Bronchial epithelial cell (primary cell): ENCODE measurements around the gene MAP1A. TPM values are rescaled to one million over a fixed set of nuclear protein-coding genes. Genes with fewer than 3 reads are reported as not detected.
A peak's percentile ranks its signal among the peaks of the same experiment; 100 is the strongest.
"Not testable (repeated sequence)": the region's sequence is repeated elsewhere in the genome, so short reads cannot be mapped to it uniquely, and the experiment has no call there.

Experiments
- DNase-seq: peaks from one replicate; pipeline ENCODE4 v3.0.0-alpha.2; 2010; ENCODE audit warnings: low read depth
- FAIRE-seq: peaks from 2 replicates; lab custom pipeline; 2011; peaks lifted over from hg19 to GRCh38; lab: Jason Lieb, UNC
- H3K27me3 ChIP-seq: 2 replicates; pipeline ENCODE4 v1.5.1; 2011; ENCODE audit warnings: low read length; ENCODE audit not compliant: control insufficient read depth, insufficient read depth
- H3K36me3 ChIP-seq: 2 replicates; pipeline ENCODE4 v1.5.1; 2011; ENCODE audit warnings: low read length; ENCODE audit not compliant: control insufficient read depth, insufficient read depth
- H3K4me3 ChIP-seq: 2 replicates; pipeline ENCODE4 v1.5.1; 2011; ENCODE audit warnings: mild to moderate bottlenecking, low read depth, low read length, control low read depth
- total RNA-seq: library from RNA; depleted of rRNA; stranded (reverse); fragments of >200 nt; gene quantifications from 2 replicates; pipeline ENCODE4 v1.2.1, GENCODE V29; 2014
- TF ChIP-seq, protein P1 (sequence below): IDR thresholded peaks from 2 replicates; pipeline ENCODE4 v1.5.1; 2011; ENCODE audit warnings: mild to moderate bottlenecking, moderate library complexity, low read length, control low read depth, inconsistent platforms; ENCODE audit not compliant: insufficient read depth, severe bottlenecking

MAP1A gene
- total RNA-seq, 1 donor from 2014 or later: 0.26 TPM

DNA sequence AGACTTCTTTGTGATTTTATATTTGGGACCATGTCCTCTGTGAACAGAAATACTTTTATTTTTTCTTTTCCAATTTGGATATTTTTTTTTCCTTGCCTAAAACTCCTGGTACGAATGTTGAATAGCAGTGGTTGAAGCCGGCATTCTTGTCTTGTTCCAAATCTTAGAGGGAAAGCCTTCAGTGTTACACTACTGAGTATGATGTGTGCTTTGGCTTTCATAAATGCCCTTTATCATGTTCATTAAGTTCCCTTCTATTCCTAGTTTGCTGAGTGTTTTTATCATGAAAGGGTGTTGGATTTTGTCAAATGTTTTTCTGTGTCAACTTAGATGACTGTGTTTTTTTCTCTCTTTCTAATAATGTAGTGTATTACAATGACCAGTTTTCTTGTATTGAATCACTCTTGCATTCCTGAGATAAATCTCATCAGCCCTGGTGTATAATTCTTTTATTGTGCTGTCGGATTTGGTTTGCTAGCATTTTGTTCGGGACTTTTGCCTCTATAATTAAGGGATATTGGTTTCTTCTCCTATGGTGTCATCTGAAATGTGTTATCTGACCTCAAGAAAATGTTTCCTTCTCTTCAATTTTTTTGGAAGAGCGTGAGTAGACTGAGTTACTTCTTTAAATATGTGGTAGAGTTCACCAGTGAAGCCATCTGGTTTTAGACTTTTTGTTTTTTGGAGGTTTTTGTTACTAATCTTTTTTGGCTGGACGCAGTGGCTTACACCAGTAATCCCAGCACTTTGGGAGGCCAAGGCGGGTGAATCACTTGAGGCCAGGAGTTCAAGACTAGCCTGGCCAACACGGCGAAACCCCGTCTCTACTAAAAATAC lies 33.3 kb downstream of the MAP1A start:
- peaks cover 1% of the 10 kb centered on the region for H3K36me3 ChIP-seq
- H3K4me3 ChIP-seq: no peak overlapping the region
- peak; percentile 2 for DNase-seq
- FAIRE-seq: no peak
- H3K27me3 ChIP-seq: no peaks in the 10 kb centered on the region
- TF ChIP-seq, protein P1, sequence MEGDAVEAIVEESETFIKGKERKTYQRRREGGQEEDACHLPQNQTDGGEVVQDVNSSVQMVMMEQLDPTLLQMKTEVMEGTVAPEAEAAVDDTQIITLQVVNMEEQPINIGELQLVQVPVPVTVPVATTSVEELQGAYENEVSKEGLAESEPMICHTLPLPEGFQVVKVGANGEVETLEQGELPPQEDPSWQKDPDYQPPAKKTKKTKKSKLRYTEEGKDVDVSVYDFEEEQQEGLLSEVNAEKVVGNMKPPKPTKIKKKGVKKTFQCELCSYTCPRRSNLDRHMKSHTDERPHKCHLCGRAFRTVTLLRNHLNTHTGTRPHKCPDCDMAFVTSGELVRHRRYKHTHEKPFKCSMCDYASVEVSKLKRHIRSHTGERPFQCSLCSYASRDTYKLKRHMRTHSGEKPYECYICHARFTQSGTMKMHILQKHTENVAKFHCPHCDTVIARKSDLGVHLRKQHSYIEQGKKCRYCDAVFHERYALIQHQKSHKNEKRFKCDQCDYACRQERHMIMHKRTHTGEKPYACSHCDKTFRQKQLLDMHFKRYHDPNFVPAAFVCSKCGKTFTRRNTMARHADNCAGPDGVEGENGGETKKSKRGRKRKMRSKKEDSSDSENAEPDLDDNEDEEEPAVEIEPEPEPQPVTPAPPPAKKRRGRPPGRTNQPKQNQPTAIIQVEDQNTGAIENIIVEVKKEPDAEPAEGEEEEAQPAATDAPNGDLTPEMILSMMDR: no peak

DNA sequence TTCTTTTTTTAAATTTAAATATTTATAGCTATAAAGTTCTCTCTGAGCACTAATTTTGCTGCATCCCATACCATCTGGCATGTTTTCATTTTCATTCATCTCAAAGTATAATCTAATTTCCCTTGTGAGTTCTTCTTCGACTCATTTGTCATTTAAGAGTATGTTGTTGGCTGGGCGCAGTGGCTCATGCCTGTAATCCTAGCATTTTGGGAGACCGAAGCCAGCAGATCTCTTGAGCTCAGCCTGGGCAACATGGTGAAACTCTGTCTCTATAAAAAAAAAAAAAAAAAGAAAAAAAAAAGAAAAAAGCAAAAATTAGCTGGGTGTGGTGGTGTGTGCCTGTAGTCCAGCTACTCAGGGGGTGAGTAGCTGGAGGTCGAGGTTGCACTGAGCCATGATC lies 34.8 kb downstream of the MAP1A start:
- H3K36me3 ChIP-seq: peaks cover 4% of the 10 kb centered on the region
- DNase-seq: no peak
- no peaks in the 10 kb centered on the region for H3K27me3 ChIP-seq
- TF ChIP-seq, protein P1: no peak
- no peak overlapping the region for H3K4me3 ChIP-seq
- FAIRE-seq: no peak

DNA sequence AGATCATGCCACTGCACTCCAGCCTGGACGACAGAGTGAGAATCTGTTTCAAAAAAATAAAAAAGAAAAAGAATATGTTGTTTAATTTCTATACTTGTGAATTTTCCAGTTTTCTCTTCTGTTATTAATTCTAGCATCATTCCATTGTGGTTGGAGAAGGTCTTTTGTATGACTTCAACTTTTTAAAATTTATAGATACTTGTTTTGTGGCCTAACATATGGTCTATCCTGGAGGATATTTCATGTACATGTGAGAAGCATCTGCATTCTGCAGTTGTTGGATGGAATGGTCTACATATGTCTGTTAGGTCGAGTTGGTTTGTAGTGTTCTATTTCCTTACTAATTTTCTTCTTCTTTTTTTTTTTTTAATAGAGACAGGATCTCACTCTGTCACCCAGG lies 35.6 kb downstream of the MAP1A start:
- DNase-seq (no peak), FAIRE-seq (no peak)
- Histone ChIP-seq H3K27me3 (no peaks in the 10 kb centered on the region), H3K4me3 (no peak overlapping the region), H3K36me3 (peaks cover 5% of the 10 kb centered on the region)
- TF ChIP-seq, protein P1: no peak

DNA sequence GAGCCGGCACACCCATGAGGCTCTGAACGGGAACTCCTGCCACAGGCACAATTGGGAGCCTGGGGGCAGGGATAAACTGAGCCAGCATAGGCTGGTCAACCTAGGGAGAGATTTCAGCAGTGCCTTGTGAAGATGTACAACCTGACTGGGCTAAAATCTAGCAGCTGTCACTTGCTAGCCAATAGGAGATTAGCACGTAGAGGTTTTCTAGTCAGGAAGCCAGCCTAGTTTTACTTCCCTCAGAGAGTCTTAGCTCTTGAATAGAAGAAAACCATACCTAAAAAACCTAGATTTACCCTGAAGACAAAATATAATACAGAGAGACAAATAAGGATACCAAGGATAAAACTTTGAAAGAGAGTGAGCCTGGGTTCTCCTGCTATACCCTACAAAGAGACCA lies 45.3 kb downstream of the MAP1A start:
- H3K27me3 ChIP-seq, H3K4me3 ChIP-seq, DNase-seq, FAIRE-seq, H3K36me3 ChIP-seq: not testable (repeated sequence)

DNA sequence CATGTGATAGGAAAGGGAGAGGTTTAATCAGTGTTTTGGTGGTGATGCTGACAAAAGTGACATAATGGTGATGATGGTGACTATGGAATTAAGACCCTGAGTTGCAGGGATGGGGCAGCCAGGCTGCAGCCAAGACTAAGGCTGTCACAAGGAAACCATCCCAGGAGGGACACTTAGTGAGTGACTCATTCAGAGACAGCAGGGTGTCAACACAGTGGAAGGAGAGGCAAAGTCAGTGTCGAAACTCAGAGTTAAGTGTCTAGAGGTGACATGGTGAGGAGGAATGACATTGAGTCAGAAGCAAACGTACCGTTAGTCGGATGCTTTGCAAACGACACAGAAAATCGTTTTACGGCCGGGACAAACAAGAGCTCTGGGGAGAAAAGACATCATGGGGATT lies 46.4 kb downstream of the MAP1A start:
- not testable (repeated sequence) for H3K36me3 ChIP-seq, H3K4me3 ChIP-seq, DNase-seq, H3K27me3 ChIP-seq
- FAIRE-seq: peak; percentile 50

DNA sequence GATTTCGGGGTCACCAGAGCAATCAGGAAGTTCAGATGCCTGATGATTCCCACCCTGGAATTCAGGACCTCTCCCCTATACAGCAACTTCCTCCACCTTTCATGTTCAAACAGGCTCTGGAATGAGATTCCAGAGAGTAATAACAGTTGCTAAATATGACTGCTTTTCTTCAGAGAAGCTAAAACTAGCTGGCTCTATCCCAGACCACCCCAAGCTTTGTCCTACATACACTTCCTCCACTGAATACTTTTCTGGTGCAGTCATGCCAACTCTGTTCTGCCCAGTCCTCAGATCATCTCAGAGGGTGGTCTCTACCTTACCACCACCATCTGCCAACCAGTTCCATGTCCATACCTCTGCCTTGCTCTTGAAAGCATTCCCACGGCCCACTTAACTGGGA lies 49.2 kb downstream of the MAP1A start:
- H3K27me3 ChIP-seq, H3K36me3 ChIP-seq, DNase-seq, H3K4me3 ChIP-seq, FAIRE-seq: not testable (repeated sequence)

DNA sequence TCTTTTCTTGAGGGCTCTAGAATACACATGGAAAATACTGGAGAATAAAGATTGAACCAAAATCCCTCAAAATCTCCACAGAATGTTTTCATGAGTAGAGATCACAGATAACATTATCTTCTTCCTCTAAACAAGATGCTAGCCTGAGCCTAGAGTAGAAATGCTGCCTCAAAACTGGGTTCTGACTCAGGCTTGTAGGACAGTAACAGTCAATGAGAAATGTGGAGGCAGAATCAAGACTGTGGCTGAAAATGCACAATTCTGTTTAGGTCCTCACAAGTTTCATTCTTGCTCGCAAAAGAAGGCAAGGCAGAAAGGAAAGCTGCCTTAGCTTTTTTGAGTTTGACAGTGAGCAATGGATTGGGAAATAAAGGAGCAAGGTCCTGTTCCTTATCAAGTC lies 57.2 kb downstream of the MAP1A start:
- FAIRE-seq, DNase-seq, H3K36me3 ChIP-seq, H3K27me3 ChIP-seq, H3K4me3 ChIP-seq: not testable (repeated sequence)

Other genes starting within 250 kb of the MAP1A start
- gene TGM7, start 215.4 kb upstream of the MAP1A start, total RNA-seq: not detected in 2 replicates
- gene LCMT2, start 187.0 kb upstream of the MAP1A start, total RNA-seq: 5.4 and 11.3 TPM in 2 replicates
- gene ZSCAN29, start 146.6 kb upstream of the MAP1A start, total RNA-seq: 32.9 and 36.6 TPM in 2 replicates
- gene TUBGCP4, start 146.5 kb upstream of the MAP1A start, total RNA-seq: 13.7 and 17.4 TPM in 2 replicates
- gene TP53BP1, start 24.5 kb upstream of the MAP1A start, total RNA-seq: 28.7 and 29.3 TPM in 2 replicates
- 46.1 and 85.3 TPM in 2 replicates for gene PPIP5K1, start 72.6 kb downstream of the MAP1A start, total RNA-seq
- gene CKMT1B, start 76.4 kb downstream of the MAP1A start, total RNA-seq: 19.0 and 43.7 TPM in 2 replicates
- 0.38 and 0.53 TPM in 2 replicates for gene STRC, start 101.2 kb downstream of the MAP1A start, total RNA-seq
- 4.7 TPM in 2 replicates for gene CATSPER2, start 131.2 kb downstream of the MAP1A start, total RNA-seq
- gene CKMT1A, start 176.3 kb downstream of the MAP1A start, total RNA-seq: 15.3 and 38.8 TPM in 2 replicates
- 115 and 130 TPM in 2 replicates for gene PDIA3, start 228.8 kb downstream of the MAP1A start, total RNA-seq